MM.1S (cell line): ENCODE results near the gene KCNC4.

Experiments used
- DNase-seq: peaks from one replicate; pipeline ENCODE4 v3.0.0-alpha.2; 2015
- H2AFZ ChIP-seq: fragments of 300-600 bp; sonication (generic); 2 replicates; pipeline ENCODE4 v1.6.0; 2016; ENCODE audit warnings: antibody characterized with exemption, low read length
- H3F3A ChIP-seq: fragments of 300-600 bp; sonication (generic); 2 replicates; pipeline ENCODE4 v1.6.1; 2016; ENCODE audit warnings: mild to moderate bottlenecking, antibody characterized with exemption, low read length, moderate library complexity, mixed read lengths; ENCODE audit not compliant: insufficient read depth
- H3K27ac ChIP-seq: fragments of 300-600 bp; sonication (generic); 2 replicates; pipeline ENCODE4 v1.5.1; 2016; ENCODE audit warnings: mild to moderate bottlenecking, low read length
- H3K27me3 ChIP-seq: fragments of 300-600 bp; sonication (generic); replicated peaks from 2 replicates; pipeline ENCODE4 v1.6.0; 2016; ENCODE audit warnings: low read length; ENCODE audit not compliant: insufficient read depth
- H3K36me3 ChIP-seq: fragments of 300-600 bp; sonication (generic); replicated peaks from 2 replicates; pipeline ENCODE4 v1.6.1; 2016; ENCODE audit warnings: mild to moderate bottlenecking, low read length, mixed read lengths; ENCODE audit not compliant: insufficient read depth
- H3K4me1 ChIP-seq: fragments of 300-600 bp; sonication (generic); 2 replicates; pipeline ENCODE4 v1.6.1; 2016; ENCODE audit warnings: low read length, mixed read lengths
- H3K4me2 ChIP-seq: fragments of 300-600 bp; sonication (generic); 2 replicates; pipeline ENCODE4 v1.6.0; 2016; ENCODE audit warnings: low read depth, low read length
- H3K4me3 ChIP-seq: fragments of 300-600 bp; sonication (generic); 2 replicates; pipeline ENCODE4 v1.5.1; 2016; ENCODE audit warnings: low read length, mixed read lengths
- H3K79me2 ChIP-seq: fragments of 300-600 bp; sonication (generic); 2 replicates; pipeline ENCODE4 v1.6.1; 2016; ENCODE audit warnings: mixed run types, low read length, mixed read lengths
- H3K9ac ChIP-seq: fragments of 300-600 bp; sonication (generic); 2 replicates; pipeline ENCODE4 v1.6.1; 2016; ENCODE audit warnings: low read length, mixed read lengths
- H3K9me2 ChIP-seq: fragments of 300-600 bp; sonication (generic); replicated peaks from 2 replicates; pipeline ENCODE4 v1.6.1; 2016; ENCODE audit warnings: mild to moderate bottlenecking, low read length, mixed read lengths; ENCODE audit not compliant: insufficient read depth
- H3K9me3 ChIP-seq: fragments of 300-600 bp; sonication (generic); replicated peaks from 2 replicates; pipeline ENCODE4 v1.6.1; 2016; ENCODE audit warnings: mild to moderate bottlenecking, low read length, mixed read lengths; ENCODE audit not compliant: insufficient read depth
- H4K20me1 ChIP-seq: fragments of 300-600 bp; sonication (generic); 2 replicates; pipeline ENCODE4 v1.6.1; 2016; ENCODE audit warnings: mild to moderate bottlenecking, low read length, moderate library complexity, mixed read lengths; ENCODE audit not compliant: insufficient read depth
- EZH2 ChIP-seq: fragments of 300-600 bp; sonication (generic); optimal IDR thresholded peaks from 2 replicates; pipeline ENCODE3; 2017; ENCODE audit warnings: low read depth, mild to moderate bottlenecking, antibody characterized with exemption, low read length, mixed read lengths
- EZH2phosphoT487 ChIP-seq: fragments of 300-600 bp; sonication (generic); IDR thresholded peaks from 2 replicates; pipeline ENCODE4 v1.6.1; 2018; ENCODE audit warnings: antibody characterized with exemption, low read length
- TF ChIP-seq, protein P1 (sequence below): fragments of 300-600 bp; sonication (generic); IDR thresholded peaks from 2 replicates; pipeline ENCODE4 v1.5.1; 2016; ENCODE audit warnings: antibody characterized with exemption, low read length, mixed read lengths

KCNC4 gene

DNA sequence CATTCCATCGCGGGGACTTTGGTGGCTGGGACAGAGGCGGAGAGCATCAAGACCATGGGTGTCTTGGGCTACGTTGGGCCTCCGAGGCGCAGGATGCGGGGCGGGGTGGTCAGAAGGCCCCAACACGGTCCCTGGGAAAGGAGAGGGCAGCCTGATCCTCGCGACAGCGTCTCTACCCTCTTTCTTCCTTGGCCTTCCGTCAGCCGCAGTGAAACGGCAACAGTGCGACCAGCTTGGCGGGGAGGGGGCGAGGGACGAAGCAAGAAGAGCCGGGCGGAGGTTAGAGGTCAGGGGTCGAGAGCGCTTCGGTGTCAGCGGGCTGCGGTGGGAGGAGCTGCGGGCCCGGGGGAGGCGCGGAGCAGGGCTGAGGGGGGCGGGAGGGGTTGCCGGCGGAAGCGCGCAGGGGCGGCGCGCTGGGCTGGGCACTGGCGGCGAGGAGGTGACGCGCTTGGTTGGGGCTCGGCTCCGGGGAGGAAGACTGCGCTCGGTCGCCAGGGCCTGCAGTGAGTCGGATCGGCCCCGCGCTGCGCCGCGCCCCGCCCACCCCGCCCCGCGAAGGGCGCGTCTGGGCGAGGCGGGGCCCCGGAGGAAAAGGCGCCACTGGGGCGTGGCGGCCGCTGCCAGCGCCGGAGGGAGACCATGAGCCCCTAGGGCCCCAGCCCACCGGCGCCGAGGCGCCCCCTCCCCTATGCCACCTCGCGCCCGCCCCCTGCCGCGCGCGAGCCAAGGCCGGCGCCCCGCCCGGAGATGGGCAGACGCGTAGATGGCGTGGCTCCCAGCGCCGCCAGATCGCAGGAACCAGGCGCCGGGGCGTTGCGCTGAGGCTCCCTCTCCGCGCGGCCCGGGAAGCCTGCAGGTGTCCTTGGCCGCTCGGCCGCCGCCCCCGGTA, at the start of gene KCNC4:
Gene KCNC4 (plus strand): TSS at position 600 of the 889 bp plus-strand sequence. CDS start 1,186 bp downstream, outside the sequence.
- Histone ChIP-seq H3K36me3 (no peaks in the 10 kb centered on the region), H3K27me3 (no peaks in the 10 kb centered on the region), H3K9me2 (no peaks in the 10 kb centered on the region), H3K4me3 (peak within 1 kb of the TSS; percentile 59), H2AFZ (peak within 1 kb of the TSS; percentile 91), H3K4me2 (peak within 1 kb of the TSS; percentile 78), H3K79me2 (no peaks in the 10 kb centered on the region), H3F3A (peaks cover 10% of the 10 kb centered on the region), H3K9me3 (no peaks in the 10 kb centered on the region), H3K9ac (peak within 1 kb of the TSS; percentile 57), H3K27ac (peak within 1 kb of the TSS; percentile 61; the same call in 1 of the 2 replicates), H3K4me1 (peaks cover 8% of the 10 kb centered on the region; the same call in 1 of the 2 replicates), H4K20me1 (no peaks in the 10 kb centered on the region)
- peak; percentile 77 for DNase-seq
- TF ChIP-seq EZH2 (no peak), EZH2phosphoT487 (no peak)
- TF ChIP-seq, protein P1, sequence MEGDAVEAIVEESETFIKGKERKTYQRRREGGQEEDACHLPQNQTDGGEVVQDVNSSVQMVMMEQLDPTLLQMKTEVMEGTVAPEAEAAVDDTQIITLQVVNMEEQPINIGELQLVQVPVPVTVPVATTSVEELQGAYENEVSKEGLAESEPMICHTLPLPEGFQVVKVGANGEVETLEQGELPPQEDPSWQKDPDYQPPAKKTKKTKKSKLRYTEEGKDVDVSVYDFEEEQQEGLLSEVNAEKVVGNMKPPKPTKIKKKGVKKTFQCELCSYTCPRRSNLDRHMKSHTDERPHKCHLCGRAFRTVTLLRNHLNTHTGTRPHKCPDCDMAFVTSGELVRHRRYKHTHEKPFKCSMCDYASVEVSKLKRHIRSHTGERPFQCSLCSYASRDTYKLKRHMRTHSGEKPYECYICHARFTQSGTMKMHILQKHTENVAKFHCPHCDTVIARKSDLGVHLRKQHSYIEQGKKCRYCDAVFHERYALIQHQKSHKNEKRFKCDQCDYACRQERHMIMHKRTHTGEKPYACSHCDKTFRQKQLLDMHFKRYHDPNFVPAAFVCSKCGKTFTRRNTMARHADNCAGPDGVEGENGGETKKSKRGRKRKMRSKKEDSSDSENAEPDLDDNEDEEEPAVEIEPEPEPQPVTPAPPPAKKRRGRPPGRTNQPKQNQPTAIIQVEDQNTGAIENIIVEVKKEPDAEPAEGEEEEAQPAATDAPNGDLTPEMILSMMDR = no peak

GRCh38 chr1:110160538-110161100, 49.5 kb upstream of the KCNC4 start:
- Histone ChIP-seq H2AFZ (no peak overlapping the region), H3K36me3 (no peaks in the 10 kb centered on the region), H3K9ac (no peak overlapping the region), H3K27ac (no peak overlapping the region), H3K27me3 (no peaks in the 10 kb centered on the region), H3K4me2 (no peak overlapping the region), H3K79me2 (no peaks in the 10 kb centered on the region), H3F3A (no peaks in the 10 kb centered on the region), H4K20me1 (no peaks in the 10 kb centered on the region), H3K9me3 (no peaks in the 10 kb centered on the region), H3K4me1 (no peaks in the 10 kb centered on the region), H3K4me3 (no peak overlapping the region), H3K9me2 (no peaks in the 10 kb centered on the region)
- no peak for TF ChIP-seq EZH2phosphoT487
- DNase-seq = no peak

GRCh38 chr1:110161165-110161564, 48.9 kb upstream of the KCNC4 start:
- no peaks in the 10 kb centered on the region for H3K9me3 ChIP-seq
- no peaks in the 10 kb centered on the region for H3F3A ChIP-seq
- H3K4me2 ChIP-seq = no peak overlapping the region
- H3K4me1 ChIP-seq = no peaks in the 10 kb centered on the region
- no peaks in the 10 kb centered on the region for H3K9me2 ChIP-seq
- no peak for TF ChIP-seq EZH2
- TF ChIP-seq, protein P1 = no peak
- no peak for TF ChIP-seq EZH2phosphoT487
- no peaks in the 10 kb centered on the region for H3K79me2 ChIP-seq
- H3K4me3 ChIP-seq = no peak overlapping the region
- H3K9ac ChIP-seq = no peak overlapping the region
- DNase-seq = no peak
- H4K20me1 ChIP-seq = no peaks in the 10 kb centered on the region
- H3K27me3 ChIP-seq = no peaks in the 10 kb centered on the region
- no peak overlapping the region for H3K27ac ChIP-seq
- H3K36me3 ChIP-seq = no peaks in the 10 kb centered on the region
- H2AFZ ChIP-seq = no peak overlapping the region

DNA sequence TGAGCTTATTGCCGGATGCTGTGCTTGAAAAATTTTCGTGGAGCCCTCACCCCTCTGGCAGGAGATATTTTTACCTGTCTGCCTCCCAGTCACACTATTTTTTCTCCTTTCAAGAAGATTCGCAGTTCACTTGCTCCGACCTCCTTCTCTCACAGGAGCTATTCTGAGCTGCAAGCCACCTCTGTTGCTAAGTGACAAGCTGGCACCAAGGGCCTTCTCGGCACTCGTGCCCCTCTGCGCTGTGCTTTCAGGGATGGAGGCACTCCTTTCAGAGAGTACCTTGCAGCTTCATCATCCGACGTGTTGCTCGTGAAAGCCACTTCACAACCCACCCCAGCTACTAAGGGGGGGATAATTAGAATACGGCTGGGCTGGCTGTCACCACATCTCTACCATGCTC, 48.3 kb upstream of the KCNC4 start:
- no peak overlapping the region for H3K9ac ChIP-seq
- H3K4me2 ChIP-seq = no peak overlapping the region
- no peaks in the 10 kb centered on the region for H3K4me1 ChIP-seq
- H3K36me3 ChIP-seq = no peaks in the 10 kb centered on the region
- no peaks in the 10 kb centered on the region for H3F3A ChIP-seq
- H2AFZ ChIP-seq = no peak overlapping the region
- H3K4me3 ChIP-seq = no peak overlapping the region
- H3K27me3 ChIP-seq = no peaks in the 10 kb centered on the region
- H3K79me2 ChIP-seq = no peaks in the 10 kb centered on the region
- no peak overlapping the region for H3K27ac ChIP-seq
- DNase-seq = no peak
- no peaks in the 10 kb centered on the region for H3K9me2 ChIP-seq
- H4K20me1 ChIP-seq = no peaks in the 10 kb centered on the region
- no peak for TF ChIP-seq EZH2phosphoT487
- H3K9me3 ChIP-seq = no peaks in the 10 kb centered on the region
